HCT116 (cell line): Measurements from ENCODE around the gene RIC8B. TPM values are rescaled to one million over a fixed set of nuclear protein-coding genes. Genes with fewer than 3 reads are reported as not detected.

Experiments used
- ATAC-seq: fragments of 200-7000 bp; cut with Tn5 transposase; 2 replicates; pipeline ENCODE4 v1.9.1; 2020; ENCODE audit warnings: mild to moderate bottlenecking, moderate library complexity
- BruUV-seq: library from RNA; stranded (reverse); fragments of 400-500 nt; replicated peaks from 2 replicates; lab custom pipeline; 2021; lab: Mats Ljungman, UMichigan
- CTCF ChIA-PET: fragments of 300-600 bp; sonication (Branson Sonifier 250); formaldehyde crosslinking; loops from one replicate; lab custom pipeline; 2021; ENCODE audit warnings: antibody characterized with exemption; lab: Charles Lee
- POLR2A ChIA-PET: fragments of 300-600, 350-600 bp; sonication (Branson Sonifier 250); formaldehyde crosslinking; loops from one replicate; lab custom pipeline; 2021; ENCODE audit warnings: antibody characterized with exemption; lab: Charles Lee
- RAD21 ChIA-PET, 2 experiments: fragments of 300-600 bp; sonication (Branson Sonifier 250); formaldehyde crosslinking; loops; one replicate each; lab custom pipeline; 2023; ENCODE audit warnings: low total read pairs in 2 of 2; ENCODE audit not compliant: uncharacterized antibody in 2 of 2, unreplicated experiment in 2 of 2, low non-redundant PET in 1 of 2; lab: Charles Lee
- DNase-seq: peaks from one replicate; pipeline ENCODE4 v3.0.0-alpha.2; 2010; ENCODE audit warnings: low read depth, low spot score
- H2AFZ ChIP-seq: fragments of 200-600 bp; shearing (Covaris generic), sonication (generic); 2 replicates; pipeline ENCODE4 v1.6.1; 2017; ENCODE audit warnings: low read depth, mixed run types, mixed read lengths, antibody characterized with exemption, low read length; ENCODE audit not compliant: poor library complexity, severe bottlenecking
- H3K27ac ChIP-seq: 2 replicates; pipeline ENCODE4 v1.5.1; 2012; ENCODE audit warnings: low read depth, low read length
- H3K27me3 ChIP-seq: fragments of 200-600 bp; sonication (generic); 2 replicates; pipeline ENCODE4 v1.6.1; 2016; ENCODE audit warnings: mixed run types, low read length, mixed read lengths; ENCODE audit not compliant: insufficient read depth
- H3K36me3 ChIP-seq, 2 experiments: fragments of 200-500 bp in 1 of 2; fragments of 200-600 bp in 1 of 2; sonication (Bioruptor generic) in 1 of 2; sonication (generic) in 1 of 2; 2 replicates each; pipeline versions ENCODE4 v1.5.1 to v1.6.1; 2014 to 2016; ENCODE audit warnings: low read length in 2 of 2, inconsistent platforms in 1 of 2, mixed read lengths in 1 of 2, mixed run types in 1 of 2; ENCODE audit not compliant: insufficient read depth in 2 of 2, control insufficient read depth in 1 of 2
- H3K4me1 ChIP-seq, 2 experiments: fragments of 200-600 bp in 1 of 2; sonication (generic) in 1 of 2; 2 replicates each; pipeline versions ENCODE4 v1.5.1 to v1.6.1; 2012 to 2017; ENCODE audit warnings: low read length in 2 of 2, inconsistent platforms in 1 of 2, mild to moderate bottlenecking in 1 of 2, mixed read lengths in 1 of 2, mixed run types in 1 of 2, moderate library complexity in 1 of 2; ENCODE audit not compliant: insufficient read depth in 2 of 2, control insufficient read depth in 1 of 2
- H3K4me2 ChIP-seq: fragments of 200-600 bp; sonication (generic); 2 replicates; pipeline ENCODE4 v1.6.1; 2017; ENCODE audit warnings: mixed run types, low read length, mixed read lengths
- H3K4me3 ChIP-seq, 2 experiments: fragments of 200-600 bp in 1 of 2; sonication (generic) in 1 of 2; replicated peaks in 1 of 2; 2 replicates each; pipeline ENCODE4 v1.5.1; 2011 to 2016; ENCODE audit warnings: low read length in 2 of 2, control low read depth in 1 of 2, low read depth in 1 of 2, mild to moderate bottlenecking in 1 of 2, mixed read lengths in 1 of 2, mixed run types in 1 of 2
- H3K79me2 ChIP-seq: fragments of 200-600 bp; sonication (generic); 2 replicates; pipeline ENCODE4 v1.6.1; 2017; ENCODE audit warnings: mild to moderate bottlenecking, mixed run types, low read length, moderate library complexity, mixed read lengths; ENCODE audit not compliant: insufficient read depth
- H3K9ac ChIP-seq: fragments of 200-600 bp; sonication (generic); 2 replicates; pipeline ENCODE4 v1.6.1; 2016; ENCODE audit warnings: low read length, mixed read lengths
- H3K9me2 ChIP-seq: fragments of 200-600 bp; sonication (generic), shearing (Covaris generic); 2 replicates; pipeline ENCODE4 v1.6.1; 2017; ENCODE audit warnings: mixed run types, mild to moderate bottlenecking, moderate library complexity; ENCODE audit not compliant: insufficient read depth
- H3K9me3 ChIP-seq, 2 experiments: fragments of 200-500 bp in 1 of 2; fragments of 200-600 bp in 1 of 2; sonication (Bioruptor generic) in 1 of 2; sonication (generic) in 1 of 2; 2 replicates each; pipeline ENCODE4 v1.6.1; 2014 to 2017; ENCODE audit warnings: low read length in 2 of 2, mixed read lengths in 2 of 2, inconsistent platforms in 1 of 2, low read depth in 1 of 2, mild to moderate bottlenecking in 1 of 2, mixed run types in 1 of 2, moderate library complexity in 1 of 2; ENCODE audit not compliant: control insufficient read depth in 1 of 2, insufficient read depth in 1 of 2
- H4K20me1 ChIP-seq: fragments of 200-600 bp; sonication (generic), shearing (Covaris generic); 2 replicates; pipeline ENCODE4 v1.6.1; 2017; ENCODE audit warnings: mixed run types, mild to moderate bottlenecking, moderate library complexity; ENCODE audit not compliant: insufficient read depth
- CBX3 ChIP-seq: IDR thresholded peaks from 2 replicates; pipeline ENCODE4 v1.6.1; 2012; ENCODE audit warnings: low read depth
- ELF1 ChIP-seq: IDR thresholded peaks from 2 replicates; pipeline ENCODE4 v1.6.1; 2012; ENCODE audit warnings: low read depth, borderline replicate concordance
- EZH2 ChIP-seq: fragments of 200-600 bp; sonication (generic); IDR thresholded peaks from 2 replicates; pipeline ENCODE4 v1.6.1; 2017; ENCODE audit warnings: antibody characterized with exemption, mixed run types
- FOSL1 ChIP-seq: IDR thresholded peaks from 2 replicates; pipeline ENCODE4 v1.6.1; 2012; ENCODE audit warnings: low read depth
- POLR2AphosphoS5 ChIP-seq: IDR thresholded peaks from 2 replicates; pipeline ENCODE4 v1.6.1; 2011; ENCODE audit warnings: mild to moderate bottlenecking, low read depth, low read length, moderate library complexity
- SRF ChIP-seq: IDR thresholded peaks from 2 replicates; pipeline ENCODE4 v1.6.1; 2012; ENCODE audit warnings: low read depth
- TCF7L2 ChIP-seq: IDR thresholded peaks from 2 replicates; pipeline ENCODE4 v1.7.0; 2011; ENCODE audit warnings: borderline replicate concordance, inconsistent platforms; ENCODE audit not compliant: insufficient read depth, insufficient read length; ENCODE audit errors: extremely low read depth
- ZBTB33 ChIP-seq: IDR thresholded peaks from 2 replicates; pipeline ENCODE4 v1.6.1; 2011; ENCODE audit warnings: mild to moderate bottlenecking, low read length, moderate library complexity; ENCODE audit not compliant: insufficient replicate concordance; ENCODE audit errors: extremely low read depth
- ZFX ChIP-seq: fragments of 450-650 bp; IDR thresholded peaks from 2 replicates; pipeline ENCODE4 v1.6.1; 2017
- ZNF274 ChIP-seq: fragments of 200-500 bp; sonication (Bioruptor generic); IDR thresholded peaks from 2 replicates; pipeline ENCODE4 v1.6.1; 2014; ENCODE audit warnings: mild to moderate bottlenecking, low read depth, low read length, inconsistent platforms
- intact Hi-C: fragments of 100-400 bp; cut with micrococcal nuclease; formaldehyde crosslinking; loops from 2 replicates; pipeline ENCODE4 v1.10.0; 2022
- total RNA-seq: library from RNA; stranded (reverse); gene quantifications from one replicate; pipeline ENCODE4 v1.2.1, GENCODE V29; 2021; ENCODE audit not compliant: unreplicated experiment
- TF ChIP-seq, protein P1 (sequence below): IDR thresholded peaks from 2 replicates; pipeline ENCODE4 v1.6.1; 2012

RIC8B gene
- total RNA-seq, 1 experiment from 2014 or later: 16.7 TPM

DNA sequence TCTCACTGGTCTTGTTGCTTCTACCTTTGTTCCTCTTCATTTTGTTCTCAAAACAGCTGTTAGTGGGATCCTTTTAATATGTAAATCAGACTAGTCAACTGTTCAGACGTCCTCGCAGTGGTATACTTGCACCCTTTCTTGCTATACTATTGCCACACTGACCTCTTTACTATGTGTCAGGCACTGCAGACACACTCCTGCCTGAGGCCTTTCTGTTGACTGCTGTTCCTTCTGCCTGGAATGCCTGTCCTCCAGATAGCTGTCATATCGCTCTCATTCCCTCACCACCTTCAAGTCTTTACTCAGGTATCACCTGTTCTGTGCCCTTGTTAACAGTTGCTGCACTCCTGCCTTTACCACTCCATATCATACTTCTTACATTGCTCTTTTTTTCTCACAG, 91.2 kb downstream of the RIC8B start:
- RAD21 ChIA-PET: no interaction called here
- no peaks in the 10 kb centered on the region for H3K9me3 ChIP-seq
- H3K36me3 ChIP-seq: no peaks in the 10 kb centered on the region; a peak in 1 of 4 replicates
- no peak overlapping the region for H3K4me3 ChIP-seq
- POLR2A ChIA-PET: no interaction called here
- no peak overlapping the region for H2AFZ ChIP-seq
- DNase-seq (no peak), ATAC-seq (no peak)
- H3K4me1 ChIP-seq: 0 out of 4 replicates have a peak, but pooled peaks cover 0 to 3% of the 10 kb centered on the region in 2 experiments
- intact Hi-C loops: no loop called here
- CTCF ChIA-PET: no interaction called here
- H4K20me1 ChIP-seq: no peaks in the 10 kb centered on the region
- H3K9ac ChIP-seq: no peak overlapping the region
- no peak overlapping the region for H3K4me2 ChIP-seq
- no peak overlapping the region for H3K27ac ChIP-seq
- H3K9me2 ChIP-seq: no peaks in the 10 kb centered on the region
- TF ChIP-seq ZFX (no peak), FOSL1 (no peak), SRF (no peak), CBX3 (no peak), TCF7L2 (no peak), ELF1 (no peak), EZH2 (no peak), ZNF274 (no peak), ZBTB33 (no peak), POLR2AphosphoS5 (no peak)
- TF ChIP-seq, protein P1, sequence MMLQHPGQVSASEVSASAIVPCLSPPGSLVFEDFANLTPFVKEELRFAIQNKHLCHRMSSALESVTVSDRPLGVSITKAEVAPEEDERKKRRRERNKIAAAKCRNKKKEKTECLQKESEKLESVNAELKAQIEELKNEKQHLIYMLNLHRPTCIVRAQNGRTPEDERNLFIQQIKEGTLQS: no peak
- no peaks in the 10 kb centered on the region for H3K27me3 ChIP-seq
- no TSS peak for BruUV-seq
- no peaks in the 10 kb centered on the region for H3K79me2 ChIP-seq
